ENCODE results near the gene EXD3. TPM values are rescaled to one million over a fixed set of nuclear protein-coding genes. Genes with fewer than 3 reads are reported as not detected.

The EXD3 gene
- total and polyA plus RNA-seq, 9 of the 15 experiments (the other 6 are each of a cell fraction or from before 2014, with no cell fraction given): 0.29 to 12.5 (median 3.9) TPM

DNA sequence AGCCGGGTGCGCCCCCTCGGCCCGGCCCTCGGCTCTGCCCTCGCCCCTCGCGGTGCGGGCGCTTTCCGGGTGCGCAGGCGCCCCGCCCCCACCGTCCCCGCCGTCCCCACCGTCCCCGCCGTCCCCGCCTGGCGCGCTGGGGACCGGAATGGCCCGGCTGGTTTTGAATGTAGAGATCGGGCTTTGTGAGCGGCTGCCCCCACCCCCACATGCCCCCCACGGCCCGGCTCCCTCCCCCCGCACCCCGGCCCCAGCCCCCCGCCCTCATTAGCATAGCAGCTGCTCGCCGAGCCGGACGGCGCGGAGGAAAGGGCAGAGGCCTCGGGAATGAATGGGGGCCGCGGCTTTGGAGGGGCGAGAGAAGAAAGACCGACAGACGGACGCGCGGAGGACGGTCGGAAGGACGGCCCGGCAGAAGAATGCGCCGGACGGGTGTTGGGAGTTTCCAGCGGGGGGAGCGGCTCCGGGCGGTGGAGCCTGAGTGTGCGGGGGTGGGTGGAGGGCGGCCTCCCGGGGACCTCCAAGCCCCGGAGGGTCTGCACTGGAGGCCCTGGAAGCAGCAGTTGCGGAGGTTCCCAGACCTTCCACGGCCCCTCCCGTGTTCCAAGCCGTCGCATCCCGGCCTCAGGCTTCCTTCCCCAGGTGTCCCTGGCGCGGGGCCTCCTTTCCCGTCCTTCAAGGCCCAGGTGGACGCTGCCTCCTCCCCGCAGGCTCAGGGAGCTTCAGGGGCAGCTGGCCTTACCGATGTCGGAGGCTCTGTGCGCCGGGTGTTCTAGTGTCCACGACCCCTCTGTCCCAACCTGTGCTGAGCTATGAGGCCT, 126.9 kb downstream of the EXD3 start (continued):
- TF ChIP-seq, protein P1, sequence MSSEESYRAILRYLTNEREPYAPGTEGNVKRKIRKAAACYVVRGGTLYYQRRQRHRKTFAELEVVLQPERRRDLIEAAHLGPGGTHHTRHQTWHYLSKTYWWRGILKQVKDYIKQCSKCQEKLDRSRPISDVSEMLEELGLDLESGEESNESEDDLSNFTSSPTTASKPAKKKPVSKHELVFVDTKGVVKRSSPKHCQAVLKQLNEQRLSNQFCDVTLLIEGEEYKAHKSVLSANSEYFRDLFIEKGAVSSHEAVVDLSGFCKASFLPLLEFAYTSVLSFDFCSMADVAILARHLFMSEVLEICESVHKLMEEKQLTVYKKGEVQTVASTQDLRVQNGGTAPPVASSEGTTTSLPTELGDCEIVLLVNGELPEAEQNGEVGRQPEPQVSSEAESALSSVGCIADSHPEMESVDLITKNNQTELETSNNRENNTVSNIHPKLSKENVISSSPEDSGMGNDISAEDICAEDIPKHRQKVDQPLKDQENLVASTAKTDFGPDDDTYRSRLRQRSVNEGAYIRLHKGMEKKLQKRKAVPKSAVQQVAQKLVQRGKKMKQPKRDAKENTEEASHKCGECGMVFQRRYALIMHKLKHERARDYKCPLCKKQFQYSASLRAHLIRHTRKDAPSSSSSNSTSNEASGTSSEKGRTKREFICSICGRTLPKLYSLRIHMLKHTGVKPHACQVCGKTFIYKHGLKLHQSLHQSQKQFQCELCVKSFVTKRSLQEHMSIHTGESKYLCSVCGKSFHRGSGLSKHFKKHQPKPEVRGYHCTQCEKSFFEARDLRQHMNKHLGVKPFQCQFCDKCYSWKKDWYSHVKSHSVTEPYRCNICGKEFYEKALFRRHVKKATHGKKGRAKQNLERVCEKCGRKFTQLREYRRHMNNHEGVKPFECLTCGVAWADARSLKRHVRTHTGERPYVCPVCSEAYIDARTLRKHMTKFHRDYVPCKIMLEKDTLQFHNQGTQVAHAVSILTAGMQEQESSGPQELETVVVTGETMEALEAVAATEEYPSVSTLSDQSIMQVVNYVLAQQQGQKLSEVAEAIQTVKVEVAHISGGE (CRISPR knock-in tag; IDR thresholded peaks at IDR 0.05): no peak
- TF ChIP-seq PHB (CRISPR knock-in tag; IDR thresholded peaks at IDR 0.05) (no peak), FOXA1 (IDR thresholded peaks at IDR 0.05; ENCODE audit: borderline replicate concordance) (no peak), SMARCA4 (IDR thresholded peaks at IDR 0.05) (no peak), MTA3 (IDR thresholded peaks at IDR 0.05; ENCODE audit: borderline replicate concordance) (no peak), MTA2 (IDR thresholded peaks at IDR 0.05; ENCODE audit: low read depth) (no peak), PCBP1 (IDR thresholded peaks at IDR 0.05; ENCODE audit: low read depth, low read length, poor library complexity, severe bottlenecking) (no peak), ZSCAN29 (IDR thresholded peaks at IDR 0.05) (no peak)
- TF ChIP-seq, protein P2, sequence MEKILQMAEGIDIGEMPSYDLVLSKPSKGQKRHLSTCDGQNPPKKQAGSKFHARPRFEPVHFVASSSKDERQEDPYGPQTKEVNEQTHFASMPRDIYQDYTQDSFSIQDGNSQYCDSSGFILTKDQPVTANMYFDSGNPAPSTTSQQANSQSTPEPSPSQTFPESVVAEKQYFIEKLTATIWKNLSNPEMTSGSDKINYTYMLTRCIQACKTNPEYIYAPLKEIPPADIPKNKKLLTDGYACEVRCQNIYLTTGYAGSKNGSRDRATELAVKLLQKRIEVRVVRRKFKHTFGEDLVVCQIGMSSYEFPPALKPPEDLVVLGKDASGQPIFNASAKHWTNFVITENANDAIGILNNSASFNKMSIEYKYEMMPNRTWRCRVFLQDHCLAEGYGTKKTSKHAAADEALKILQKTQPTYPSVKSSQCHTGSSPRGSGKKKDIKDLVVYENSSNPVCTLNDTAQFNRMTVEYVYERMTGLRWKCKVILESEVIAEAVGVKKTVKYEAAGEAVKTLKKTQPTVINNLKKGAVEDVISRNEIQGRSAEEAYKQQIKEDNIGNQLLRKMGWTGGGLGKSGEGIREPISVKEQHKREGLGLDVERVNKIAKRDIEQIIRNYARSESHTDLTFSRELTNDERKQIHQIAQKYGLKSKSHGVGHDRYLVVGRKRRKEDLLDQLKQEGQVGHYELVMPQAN (IDR thresholded peaks at IDR 0.05; ENCODE audit: borderline replicate concordance): no peak
- TF ChIP-seq, protein P3, sequence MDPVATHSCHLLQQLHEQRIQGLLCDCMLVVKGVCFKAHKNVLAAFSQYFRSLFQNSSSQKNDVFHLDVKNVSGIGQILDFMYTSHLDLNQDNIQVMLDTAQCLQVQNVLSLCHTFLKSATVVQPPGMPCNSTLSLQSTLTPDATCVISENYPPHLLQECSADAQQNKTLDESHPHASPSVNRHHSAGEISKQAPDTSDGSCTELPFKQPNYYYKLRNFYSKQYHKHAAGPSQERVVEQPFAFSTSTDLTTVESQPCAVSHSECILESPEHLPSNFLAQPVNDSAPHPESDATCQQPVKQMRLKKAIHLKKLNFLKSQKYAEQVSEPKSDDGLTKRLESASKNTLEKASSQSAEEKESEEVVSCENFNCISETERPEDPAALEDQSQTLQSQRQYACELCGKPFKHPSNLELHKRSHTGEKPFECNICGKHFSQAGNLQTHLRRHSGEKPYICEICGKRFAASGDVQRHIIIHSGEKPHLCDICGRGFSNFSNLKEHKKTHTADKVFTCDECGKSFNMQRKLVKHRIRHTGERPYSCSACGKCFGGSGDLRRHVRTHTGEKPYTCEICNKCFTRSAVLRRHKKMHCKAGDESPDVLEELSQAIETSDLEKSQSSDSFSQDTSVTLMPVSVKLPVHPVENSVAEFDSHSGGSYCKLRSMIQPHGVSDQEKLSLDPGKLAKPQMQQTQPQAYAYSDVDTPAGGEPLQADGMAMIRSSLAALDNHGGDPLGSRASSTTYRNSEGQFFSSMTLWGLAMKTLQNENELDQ (CRISPR knock-in tag; IDR thresholded peaks at IDR 0.05; ENCODE audit: borderline replicate concordance): no peak
